SK-N-SH (cell line): Measurements from ENCODE around the gene SLC7A7.

Experiments
- CTCF ChIP-seq: fragments of 200-600 bp; sonication (generic); IDR thresholded peaks from 2 replicates; pipeline ENCODE4 v1.6.1; 2017; ENCODE audit warnings: antibody characterized with exemption, mild to moderate bottlenecking, moderate library complexity
- FOSL2 ChIP-seq: IDR thresholded peaks from 2 replicates; pipeline ENCODE4 v1.4.0; 2012; ENCODE audit warnings: low read depth, mild to moderate bottlenecking, moderate library complexity, borderline replicate concordance
- NRF1 ChIP-seq: IDR thresholded peaks from 2 replicates; pipeline ENCODE4 v1.6.1; 2012; ENCODE audit warnings: low read depth, mild to moderate bottlenecking, low read length
- PBX3 ChIP-seq: IDR thresholded peaks from 2 replicates; pipeline ENCODE4; 2012
- RAD21 ChIP-seq: IDR thresholded peaks from 2 replicates; pipeline ENCODE4 v1.6.1; 2012; ENCODE audit warnings: mild to moderate bottlenecking, low read length
- SIN3A ChIP-seq: IDR thresholded peaks from 2 replicates; pipeline ENCODE4 v1.6.1; 2012; ENCODE audit warnings: low read depth, mild to moderate bottlenecking, low read length, moderate library complexity, borderline replicate concordance

GRCh38 chr14:22748631-22749068, 66.6 kb downstream of the SLC7A7 start:
- TF ChIP-seq CTCF (no peak), FOSL2 (no peak), NRF1 (no peak), PBX3 (no peak), RAD21 (no peak), SIN3A (no peak)
